DMS79 (cell line): ENCODE results near the gene EPB41.
A peak's percentile ranks its signal among the peaks of the same experiment; 100 is the strongest.
"Not testable (repeated sequence)": the region's sequence is repeated elsewhere in the genome, so short reads cannot be mapped to it uniquely, and the experiment has no call there.

ENCODE experiments used
- DNase-seq: peaks from one replicate; lab custom pipeline; 2025; lab: John Stamatoyannopoulos, UW

The EPB41 gene

DNA sequence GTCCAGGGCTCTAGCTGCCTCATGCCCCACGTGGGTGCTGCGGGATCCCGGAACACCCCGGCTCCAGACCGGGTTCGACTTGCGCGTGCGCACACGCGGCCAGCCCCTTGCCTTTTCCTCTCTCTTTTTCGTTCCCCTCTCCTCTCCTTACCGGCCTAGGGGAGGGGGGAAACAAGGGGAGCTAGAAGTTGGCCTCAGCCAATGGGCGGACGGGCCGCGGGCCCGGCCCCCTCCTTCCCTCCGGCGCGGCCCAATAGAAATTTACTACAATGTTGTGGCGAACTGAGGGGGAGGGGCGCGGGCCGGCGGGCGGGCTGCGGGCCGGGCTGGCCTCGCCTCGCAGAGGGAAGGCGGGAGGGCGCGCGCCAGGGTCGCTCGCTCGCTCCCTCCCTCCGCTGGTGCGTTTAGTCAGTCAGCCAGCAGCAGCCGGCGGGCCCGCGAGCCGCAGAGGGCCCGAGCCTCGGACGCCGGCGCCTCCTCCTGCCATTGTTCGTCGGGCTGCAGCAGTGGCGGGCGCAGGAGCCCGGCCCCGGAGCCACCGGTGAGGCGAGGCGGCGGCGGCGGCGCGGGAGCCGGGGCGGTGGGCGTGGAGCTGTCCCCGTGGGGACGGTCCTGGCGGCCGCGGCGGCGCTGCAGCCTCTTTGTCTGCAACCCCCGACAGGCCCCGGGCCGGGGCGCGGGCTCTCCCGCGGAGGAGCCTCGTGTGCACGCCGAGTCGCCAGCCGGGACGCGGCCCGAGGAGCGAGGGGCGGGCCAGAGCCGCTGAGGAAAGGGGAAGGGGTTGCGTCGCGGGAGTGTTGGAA lies at the start of gene EPB41:
EPB41 (plus strand) TSS at position 342 of the 803 bp plus-strand sequence. CDS start 72,869 bp downstream, outside the sequence.
- peak; percentile 99 for DNase-seq

DNA sequence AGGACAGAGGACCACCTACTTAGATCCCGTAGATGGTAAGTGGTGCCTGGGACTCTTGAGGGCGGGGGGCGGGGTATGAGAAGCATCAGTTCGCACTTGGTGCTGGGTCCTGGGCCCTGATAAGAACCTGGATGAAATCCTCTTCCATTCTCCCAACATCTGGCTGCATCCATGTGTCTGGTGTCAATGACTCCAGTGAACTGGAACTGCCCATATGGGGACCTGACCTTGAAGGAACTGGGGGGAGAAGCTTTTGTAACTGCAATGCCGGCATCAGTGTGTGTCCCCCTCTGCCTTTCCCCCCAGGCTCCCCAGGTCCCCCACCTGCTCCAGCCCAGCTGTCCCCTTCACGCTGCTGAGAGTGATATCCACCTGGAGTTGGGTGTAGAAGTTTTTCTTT lies 49.7 kb upstream of the EPB41 start:
- DNase-seq, result no peak

DNA sequence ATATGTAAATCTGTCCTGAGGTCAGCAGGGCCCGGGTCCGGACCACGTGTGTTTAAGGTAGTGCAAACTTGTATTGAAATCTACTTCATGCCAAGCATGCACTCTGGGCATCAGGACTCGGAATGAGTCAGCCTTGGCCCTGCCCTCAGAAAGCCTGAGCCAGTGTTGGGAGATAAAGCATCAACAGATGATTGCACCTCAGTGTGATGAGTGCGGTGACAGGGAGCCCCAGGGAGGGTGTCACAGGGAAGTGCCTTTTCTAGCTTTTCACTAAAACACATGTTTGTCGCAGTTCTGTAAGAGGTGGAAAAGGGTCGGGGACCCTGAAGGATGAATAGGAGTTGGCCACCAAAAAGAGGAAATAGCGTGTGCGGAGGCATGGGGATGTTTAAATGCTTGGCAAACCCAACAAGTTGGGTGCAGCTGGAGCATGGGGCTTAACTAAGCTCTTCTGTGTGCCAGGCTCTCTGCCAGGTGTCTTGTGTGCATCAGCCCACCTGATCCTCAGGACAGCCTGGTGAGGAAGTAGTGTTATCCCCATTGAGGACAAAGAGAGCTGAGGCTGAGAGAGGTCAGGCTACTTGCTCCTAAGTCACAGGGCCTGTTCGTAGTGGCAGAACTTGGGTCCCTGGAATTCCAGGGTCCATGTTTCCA lies 48.2 kb upstream of the EPB41 start:
- no peak for DNase-seq

DNA sequence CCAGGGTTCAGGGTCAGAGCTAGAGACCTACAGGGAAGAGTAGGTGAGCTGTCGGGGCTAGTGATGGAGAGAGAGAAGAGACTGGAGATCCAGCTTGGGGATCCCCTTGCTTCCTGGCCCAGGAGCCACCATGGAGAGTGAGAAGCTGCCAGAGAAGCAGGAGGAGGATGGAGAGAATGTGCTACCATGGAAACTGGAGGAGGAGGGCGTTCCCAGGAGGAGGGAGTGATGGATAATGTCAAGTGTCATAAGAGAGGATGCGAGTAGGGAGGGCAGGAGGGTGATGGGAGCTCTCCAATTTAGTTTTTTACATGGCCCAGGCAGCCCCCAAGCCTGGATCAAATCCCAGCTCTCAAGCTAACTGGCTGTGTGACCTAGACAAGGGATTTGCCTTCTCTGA lies 46.5 kb upstream of the EPB41 start:
- DNase-seq, result no peak

DNA sequence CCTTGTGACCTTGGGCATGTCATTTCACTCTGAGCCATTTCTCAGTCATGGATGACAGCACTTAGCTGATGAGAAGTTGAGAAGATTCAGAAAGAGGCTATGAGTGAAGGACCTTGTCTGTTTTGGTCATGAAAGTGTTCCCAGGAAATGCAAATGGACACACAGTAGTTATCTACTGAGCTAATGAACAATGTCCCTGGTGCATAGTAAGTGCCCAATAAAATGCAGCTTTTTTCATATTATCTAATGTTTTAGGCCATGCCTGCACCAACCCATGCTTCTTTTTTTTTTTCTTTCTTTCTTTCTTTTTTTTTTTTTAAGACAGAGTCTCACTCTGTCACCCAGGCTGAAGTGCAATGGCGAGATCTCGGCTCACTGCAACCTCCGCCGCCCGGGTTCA lies 44.4 kb upstream of the EPB41 start:
- no peak for DNase-seq

DNA sequence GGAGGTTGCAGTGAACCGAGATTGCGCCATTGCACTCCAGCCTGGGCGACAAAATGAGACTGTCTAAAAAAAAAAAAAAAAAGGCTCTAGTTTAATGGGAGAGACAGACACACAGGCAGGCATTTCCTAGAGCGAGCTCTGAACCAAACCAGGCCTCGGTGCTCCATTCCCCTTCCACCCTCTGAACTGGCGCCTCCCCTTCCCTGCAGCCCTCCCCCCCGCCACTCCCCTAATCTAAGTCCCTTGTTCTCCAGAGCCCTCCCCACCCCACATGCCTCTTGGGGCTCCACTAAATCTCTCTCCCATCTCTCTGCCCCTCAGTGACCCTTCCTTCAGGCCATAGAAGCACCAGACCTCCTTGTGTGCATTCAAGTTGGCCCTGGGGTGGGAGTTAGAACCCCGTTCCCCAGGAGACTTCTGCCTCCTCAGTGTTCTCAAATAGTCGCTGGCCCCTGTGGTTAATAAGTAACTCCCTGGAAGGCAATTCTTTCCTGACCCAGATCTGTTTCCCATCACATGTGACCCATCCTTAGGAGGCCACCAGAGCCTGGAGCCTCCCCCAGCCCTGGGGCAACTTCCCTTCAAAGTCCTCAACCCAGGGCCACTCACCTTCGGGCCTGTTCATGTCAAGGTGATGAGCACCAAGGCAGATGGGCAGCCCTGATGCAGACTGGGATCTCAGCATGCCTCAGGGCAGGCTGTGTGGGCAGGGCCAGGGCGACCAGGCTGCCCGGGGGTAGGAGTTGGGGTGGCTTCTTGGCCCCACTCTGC lies 42.6 kb upstream of the EPB41 start:
- no peak for DNase-seq

DNA sequence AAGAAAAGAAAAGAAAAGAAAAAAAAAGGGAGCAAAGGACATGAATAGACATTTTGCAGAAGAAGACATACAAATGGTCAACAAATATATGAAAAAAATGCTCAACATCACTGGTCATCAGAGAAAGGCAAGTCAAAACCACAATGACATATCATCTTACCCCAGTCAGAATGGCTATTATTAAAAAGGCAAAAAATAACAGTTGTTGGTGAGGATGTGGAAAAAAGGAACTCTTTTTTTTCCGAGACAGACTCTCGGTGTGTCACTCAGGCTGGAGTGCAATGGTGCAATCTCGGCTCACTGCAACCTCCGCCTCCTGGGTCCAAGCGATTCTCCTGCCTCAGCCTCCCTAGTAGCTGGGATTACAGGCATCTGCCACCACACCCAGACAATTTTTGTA lies 39.2 kb upstream of the EPB41 start:
- not testable (repeated sequence) for DNase-seq

DNA sequence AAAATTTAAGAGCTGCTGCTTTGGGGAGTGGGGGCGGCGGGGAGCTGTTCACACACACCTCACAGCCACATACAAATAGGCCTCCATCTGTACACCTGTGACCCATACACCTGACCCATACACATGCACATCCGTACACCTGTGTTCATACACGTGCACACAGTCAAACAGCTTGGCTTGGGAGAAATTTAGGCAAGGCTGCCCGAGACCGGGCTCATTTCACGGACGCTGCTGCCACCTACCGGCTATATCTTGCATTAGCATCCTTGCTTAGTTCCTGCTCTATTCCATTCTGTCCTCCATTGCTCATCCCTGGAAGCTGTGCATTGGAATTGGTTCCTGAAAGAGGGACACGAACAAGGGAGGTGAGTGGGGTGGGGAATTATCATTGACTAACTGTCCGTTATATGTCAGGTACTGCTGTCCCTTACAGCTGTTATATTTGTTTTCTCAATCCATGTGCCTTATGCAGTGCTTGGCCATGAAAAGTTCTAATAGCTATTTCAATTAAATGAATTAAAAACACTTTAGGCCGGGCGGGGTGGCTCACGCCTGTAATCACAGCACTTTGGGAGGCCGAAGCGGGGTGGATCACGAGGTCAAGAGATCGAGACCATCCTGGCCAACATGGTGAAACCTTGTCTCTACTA lies 37.1 kb upstream of the EPB41 start:
- peak; percentile 59 for DNase-seq

DNA sequence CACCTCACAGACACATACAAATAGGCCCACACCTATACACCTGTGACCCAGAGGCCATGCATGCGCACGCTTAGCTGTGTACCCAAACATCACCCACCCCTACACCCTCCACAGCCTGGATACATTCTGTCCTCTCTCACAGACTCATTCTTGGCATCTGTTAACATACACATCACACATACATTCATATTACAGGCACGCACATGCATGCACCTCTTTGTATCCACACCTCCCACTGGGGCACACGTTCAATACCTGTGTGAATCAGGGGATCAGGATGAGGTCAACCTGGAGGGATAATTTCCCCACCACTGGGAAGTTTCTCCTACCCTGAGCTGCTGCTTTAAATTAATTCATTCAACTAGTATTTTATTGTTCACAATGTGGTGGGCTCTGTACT lies 35.6 kb upstream of the EPB41 start:
- no peak for DNase-seq

DNA sequence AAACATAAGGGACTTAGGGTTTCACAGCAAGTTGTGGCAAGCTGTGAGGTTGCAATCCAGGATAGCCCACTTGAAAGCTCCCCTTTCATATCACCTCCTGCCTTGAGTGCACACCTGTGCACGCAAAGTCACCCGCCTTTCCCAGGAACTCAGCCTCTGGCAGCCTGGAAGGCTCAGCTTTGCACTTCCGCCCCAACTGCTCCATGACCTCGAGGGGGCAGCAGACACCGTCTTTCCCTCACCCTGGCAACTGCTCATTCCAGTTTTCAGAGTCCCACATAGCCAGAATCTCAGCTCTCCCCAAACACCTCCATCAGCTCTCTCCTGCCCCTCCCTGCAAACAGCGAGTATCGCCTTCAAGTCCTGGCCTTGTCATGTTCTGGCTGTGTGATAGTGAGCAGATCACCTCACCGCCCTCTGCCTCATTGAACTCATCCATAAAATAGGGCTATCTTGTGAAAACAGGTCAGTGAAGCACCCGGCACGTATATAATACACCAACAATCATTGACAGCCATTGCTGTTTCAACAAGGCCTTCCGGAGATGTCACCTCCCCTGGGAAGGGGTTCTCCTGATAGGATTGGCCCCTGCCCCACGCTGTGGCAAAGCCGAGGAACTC lies 32.2 kb upstream of the EPB41 start:
- peak; percentile 94 for DNase-seq

DNA sequence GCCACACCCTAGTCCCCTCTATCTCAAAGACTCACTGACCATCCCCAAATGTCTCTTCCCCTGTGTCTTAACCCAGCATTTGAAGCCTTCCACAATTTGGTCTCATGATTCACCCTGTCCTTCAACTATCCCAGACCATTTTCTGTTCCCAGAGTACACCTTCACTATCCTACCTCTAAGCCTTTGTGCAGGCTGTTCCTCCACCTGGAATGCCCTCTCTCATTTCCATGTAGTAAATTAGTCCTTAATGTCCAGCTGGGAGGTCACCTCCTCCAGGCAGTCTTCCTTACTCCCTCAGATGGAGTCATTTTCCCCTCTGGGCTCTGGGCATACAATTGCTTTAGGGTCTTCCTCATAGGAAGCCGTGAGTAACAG lies 31.1 kb upstream of the EPB41 start:
- DNase-seq, result no peak

DNA sequence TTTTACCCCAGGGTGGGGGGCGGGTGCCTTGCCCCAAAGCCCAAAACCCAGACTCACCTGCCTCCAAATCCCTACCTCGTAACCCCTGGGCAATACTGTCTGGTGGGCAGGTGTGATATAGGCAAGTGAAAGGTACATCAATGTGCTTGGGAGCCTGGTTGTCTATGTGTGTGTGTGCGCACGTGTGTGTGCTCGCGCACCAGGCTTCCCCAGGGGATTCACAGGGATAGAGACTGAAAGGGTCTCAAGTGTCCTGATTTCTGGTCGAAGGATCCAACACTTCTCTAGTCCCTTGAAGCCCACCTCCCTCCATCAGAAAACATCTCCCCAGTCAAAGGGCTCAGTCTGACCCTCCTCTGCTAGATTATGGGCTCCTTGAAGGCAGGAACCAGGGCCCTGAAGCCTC lies 28.9 kb upstream of the EPB41 start:
- DNase-seq, result no peak

DNA sequence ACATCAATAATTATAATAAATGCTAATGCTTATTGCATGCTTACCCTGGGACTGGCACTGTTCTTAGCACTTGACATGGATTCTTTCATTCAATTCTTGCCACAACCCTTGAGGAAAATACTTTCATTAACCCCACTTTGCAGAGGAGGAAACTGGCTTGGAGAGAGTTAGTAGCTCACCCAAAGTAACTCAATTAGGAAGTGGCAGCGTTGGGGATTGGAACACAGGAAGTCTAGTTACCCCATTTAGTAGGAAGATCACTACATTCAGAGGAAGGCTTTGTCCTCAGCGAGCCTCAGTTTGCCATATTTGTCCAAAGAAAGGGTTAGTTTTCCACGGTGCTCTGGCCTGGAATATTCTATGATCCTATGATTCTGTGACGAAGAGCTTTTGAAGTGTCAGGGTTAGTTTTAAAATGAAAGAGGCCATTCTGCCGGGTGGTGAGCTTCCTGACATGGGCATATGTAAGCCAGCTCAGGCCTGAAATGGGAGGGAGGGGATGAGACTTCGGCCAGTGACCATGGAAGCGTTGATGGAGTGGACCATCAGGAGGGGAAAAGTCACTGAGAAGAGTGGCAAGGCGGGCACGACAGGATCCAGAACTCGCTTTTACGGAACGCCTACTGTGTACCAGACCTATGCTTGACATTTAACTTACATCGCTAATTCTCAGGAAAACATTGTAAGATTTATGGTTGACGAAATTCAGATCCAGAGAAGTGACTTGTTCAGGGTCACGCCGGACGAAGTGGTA lies 28.2 kb upstream of the EPB41 start:
- no peak for DNase-seq

DNA sequence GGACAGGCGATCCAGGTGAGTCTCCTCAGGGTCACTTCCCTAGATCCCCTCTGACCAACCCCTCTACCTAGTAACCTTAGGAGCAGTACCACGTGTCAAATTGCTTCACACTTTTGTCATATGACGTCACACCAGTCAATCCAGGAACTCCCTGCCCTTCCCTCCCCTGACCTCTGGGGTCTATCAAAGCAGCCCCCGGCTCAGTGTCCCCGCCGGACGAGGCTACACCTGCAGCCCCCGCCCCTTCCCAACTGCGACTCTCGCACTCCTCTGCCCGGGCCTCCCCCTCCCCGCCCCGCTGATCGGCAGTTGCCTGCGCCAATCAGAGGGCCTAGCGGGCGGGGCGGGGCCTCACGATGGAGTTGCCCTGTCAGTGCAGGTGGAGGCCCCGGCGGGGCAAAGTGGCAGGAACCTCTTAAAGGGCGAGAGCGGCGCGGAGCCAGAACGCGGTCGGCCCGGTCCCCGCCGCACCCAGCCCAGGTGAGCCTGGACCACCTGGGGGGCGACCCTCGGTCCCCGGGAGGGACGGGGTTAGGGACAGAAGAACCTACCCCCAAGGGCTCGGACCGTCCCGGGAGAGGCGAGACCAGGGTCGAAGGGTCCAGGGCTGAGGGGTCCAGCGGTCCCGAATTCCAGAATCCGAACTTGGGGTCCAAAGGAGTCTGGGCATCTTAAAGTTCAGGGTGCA lies 27.5 kb upstream of the EPB41 start:
- peak; percentile 72 for DNase-seq

DNA sequence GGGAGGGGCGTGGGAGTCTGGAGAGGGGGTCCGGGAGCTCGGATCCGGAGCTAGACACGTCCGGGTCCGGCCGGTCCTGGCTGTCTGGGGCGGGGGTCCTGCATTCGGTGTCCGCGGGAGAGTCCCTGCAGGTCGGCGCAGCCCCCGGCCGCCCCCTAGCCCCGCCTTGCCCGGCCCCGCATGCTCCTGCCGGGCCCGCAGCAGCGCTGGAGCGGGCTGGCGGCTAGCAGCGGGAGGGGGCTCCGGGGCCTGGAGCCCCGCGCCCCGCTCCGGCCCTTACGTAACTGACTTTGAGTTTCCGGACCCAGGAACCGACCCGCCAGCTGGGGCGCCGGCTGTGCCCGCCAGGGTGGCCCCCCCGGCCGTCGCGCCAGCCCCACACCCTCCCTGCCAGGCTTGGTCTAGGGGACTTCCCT lies 26.9 kb upstream of the EPB41 start:
- no peak for DNase-seq

DNA sequence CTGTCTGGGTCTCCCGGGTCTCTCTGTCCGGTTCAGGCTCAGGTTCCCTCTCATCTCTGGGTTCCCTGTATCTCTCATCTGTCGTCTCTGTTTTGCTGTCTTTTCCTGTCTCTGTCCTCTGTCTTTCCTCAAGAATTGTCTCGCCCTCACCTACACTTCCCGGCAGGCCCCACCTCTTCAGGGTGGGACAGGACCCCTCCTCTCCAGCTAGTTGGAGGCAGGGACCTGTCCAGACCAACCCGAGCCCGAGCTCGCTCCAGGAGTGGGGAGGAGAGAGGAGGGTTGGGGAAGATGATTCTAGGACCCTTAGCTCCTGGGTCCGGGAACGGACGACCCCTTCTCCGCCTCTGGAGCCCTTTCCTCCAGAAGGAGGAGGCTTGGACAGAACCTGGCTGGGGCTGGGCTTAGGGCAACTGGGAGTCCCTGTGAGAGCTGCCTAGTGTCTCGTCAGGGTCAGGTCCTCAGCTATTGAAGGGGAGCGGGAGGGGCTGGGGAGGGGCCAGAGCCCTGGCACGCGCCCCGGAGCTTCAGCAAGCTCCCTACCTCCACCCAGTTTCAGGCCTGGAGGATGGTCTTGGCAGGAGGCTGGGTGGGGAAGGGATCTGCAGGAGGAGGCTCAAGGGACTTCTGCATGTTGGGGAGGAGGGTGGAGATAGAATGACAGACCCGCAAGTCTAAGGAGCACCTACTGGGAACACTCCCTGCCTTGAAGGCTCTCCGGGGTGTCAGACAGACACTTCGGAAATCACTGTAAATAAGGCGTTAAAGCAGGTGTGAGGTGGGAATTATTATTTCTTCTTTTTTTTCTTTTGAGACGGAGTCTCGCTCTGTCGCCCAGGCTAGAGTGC lies 26.3 kb upstream of the EPB41 start:
- DNase-seq, result peak; percentile 9

DNA sequence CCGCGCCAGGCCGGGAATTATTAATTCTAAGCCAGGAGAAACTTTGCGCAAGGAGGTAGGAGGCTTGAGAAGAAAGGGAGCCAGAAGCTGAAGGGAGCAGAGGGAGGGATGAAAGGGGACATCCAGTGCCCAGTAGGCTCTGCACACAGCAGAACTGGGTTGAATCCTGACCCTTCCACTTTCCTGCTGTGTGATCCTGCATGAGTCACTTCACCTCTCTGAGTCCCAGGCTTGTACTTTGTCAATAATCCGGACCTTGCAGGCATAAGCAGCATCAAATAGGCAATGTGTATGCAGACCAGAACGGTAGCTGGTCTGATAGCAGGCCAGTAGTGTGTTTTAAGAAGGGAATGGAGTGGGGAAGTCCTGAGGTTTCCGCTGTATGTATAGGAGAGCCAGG lies 25.5 kb upstream of the EPB41 start:
- DNase-seq, result no peak

DNA sequence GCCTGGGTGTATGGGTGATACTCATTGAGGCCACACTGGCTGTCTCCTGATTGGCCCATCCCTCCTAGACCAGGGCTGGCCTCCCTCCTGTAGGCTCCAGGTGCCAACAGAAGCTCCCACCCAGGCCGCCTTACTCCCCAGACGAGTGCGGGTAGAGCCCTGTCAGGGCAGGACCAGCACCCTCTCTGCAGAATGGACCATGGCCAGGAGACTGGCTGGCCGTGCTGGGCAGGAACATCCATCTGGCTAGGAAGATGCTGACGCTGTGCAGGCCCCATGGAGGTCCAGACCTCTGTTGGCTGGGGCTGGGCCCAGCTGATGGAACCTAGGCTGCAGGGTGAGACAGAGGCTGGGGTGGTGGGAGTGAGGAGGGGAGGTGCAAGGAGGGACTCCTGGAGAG lies 25.0 kb upstream of the EPB41 start:
- DNase-seq, result no peak

DNA sequence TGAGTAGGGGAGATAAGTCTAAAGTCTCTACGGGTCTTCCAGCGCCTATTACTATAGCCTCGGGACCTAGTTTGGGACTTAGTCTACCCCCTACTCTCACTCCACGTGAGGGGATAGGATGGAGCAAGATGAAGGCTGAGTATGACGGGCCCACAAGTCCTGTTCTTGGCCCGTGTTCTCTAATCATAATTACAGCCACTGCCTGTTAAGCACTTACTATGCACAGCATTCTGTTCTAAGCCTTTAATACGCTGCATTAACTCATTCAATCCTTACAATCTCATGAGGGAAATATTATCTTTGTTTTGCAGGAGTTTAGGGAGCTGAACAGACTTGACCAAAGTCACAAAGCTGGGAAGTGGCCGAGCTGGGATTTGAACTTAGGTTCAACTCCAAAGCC lies 23.9 kb upstream of the EPB41 start:
- no peak for DNase-seq

DNA sequence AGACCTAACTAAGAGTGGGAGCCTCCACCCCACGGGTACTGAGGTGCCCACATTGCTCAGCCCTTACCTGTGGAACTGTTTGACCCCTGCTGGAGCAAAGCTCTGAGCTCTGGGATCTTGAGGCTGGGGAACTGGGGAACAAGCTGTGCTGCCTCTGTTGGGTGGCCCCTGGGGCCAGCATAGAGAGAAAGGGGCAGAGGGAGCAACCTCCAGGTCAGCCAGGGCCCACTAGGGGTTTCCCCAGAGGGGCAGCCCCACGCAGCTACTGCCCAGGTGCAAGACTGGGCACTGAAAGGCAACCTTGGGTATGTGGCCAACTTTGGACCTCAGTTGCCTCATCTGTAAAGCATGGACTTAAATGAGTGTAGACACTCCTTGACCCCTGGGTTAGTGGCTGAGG lies 23.5 kb upstream of the EPB41 start:
- no peak for DNase-seq
